ENCODE results near the gene MAL. TPM values are rescaled to one million over a fixed set of nuclear protein-coding genes. Genes with fewer than 3 reads are reported as not detected.

Gene MAL
- total RNA-seq, 1 experiment from 2014 or later: not detected

DNA sequence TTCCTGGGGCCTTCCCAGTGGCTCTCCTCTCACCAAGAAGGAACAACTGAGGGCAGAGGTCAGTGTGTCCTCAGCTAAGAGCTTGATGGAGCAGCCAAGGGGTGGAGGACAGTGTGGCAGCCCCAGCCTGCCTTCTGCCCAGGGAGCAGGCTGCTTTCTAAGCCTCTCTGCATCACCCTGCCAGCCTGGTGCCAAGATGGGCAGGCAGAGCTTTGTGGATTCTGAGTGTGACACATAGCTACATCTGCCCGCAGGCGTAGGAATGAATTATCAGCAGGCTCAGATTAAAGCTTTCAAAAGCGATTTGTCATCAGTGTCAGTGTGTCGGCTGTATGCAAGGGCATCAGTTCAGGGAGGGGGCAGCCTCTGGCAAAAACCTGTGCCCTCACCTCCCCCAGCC is 8.7 kb downstream of the MAL start:
- Histone ChIP-seq H3K4me3 (ENCODE audit: low read depth, low read length) (no peak overlapping the region), H3K27me3 (replicated peaks; ENCODE audit: control insufficient read depth, insufficient read depth, low read length) (no peaks in the 10 kb centered on the region), H3K4me1 (no peaks in the 10 kb centered on the region), H3K36me3 (ENCODE audit: control insufficient read depth, insufficient read depth, low read length) (no peaks in the 10 kb centered on the region), H3K9me3 (no peaks in the 10 kb centered on the region)
- H3K9me3 Mint-ChIP-seq (ENCODE audit: unreplicated experiment): peaks cover 33% of the 10 kb centered on the region
- no peak overlapping the region for H3K4me3 Mint-ChIP-seq (ENCODE audit: unreplicated experiment)
- BruUV-seq (replicated peaks): no TSS peak
- no peak overlapping the region for H3K27ac Mint-ChIP-seq (ENCODE audit: unreplicated experiment)
- peaks cover 6% of the 10 kb centered on the region for H3K27me3 Mint-ChIP-seq (ENCODE audit: insufficient read depth, unreplicated experiment)
- no peaks in the 10 kb centered on the region for H3K4me1 Mint-ChIP-seq (ENCODE audit: low read depth, unreplicated experiment)
- CTCF ChIA-PET: interaction anchor here (1.4 kb wide), 1 partner anchor 12 kb away, joined by 9 read pairs; no protein-coding TSS in a partner anchor
- TF ChIP-seq, protein P1, sequence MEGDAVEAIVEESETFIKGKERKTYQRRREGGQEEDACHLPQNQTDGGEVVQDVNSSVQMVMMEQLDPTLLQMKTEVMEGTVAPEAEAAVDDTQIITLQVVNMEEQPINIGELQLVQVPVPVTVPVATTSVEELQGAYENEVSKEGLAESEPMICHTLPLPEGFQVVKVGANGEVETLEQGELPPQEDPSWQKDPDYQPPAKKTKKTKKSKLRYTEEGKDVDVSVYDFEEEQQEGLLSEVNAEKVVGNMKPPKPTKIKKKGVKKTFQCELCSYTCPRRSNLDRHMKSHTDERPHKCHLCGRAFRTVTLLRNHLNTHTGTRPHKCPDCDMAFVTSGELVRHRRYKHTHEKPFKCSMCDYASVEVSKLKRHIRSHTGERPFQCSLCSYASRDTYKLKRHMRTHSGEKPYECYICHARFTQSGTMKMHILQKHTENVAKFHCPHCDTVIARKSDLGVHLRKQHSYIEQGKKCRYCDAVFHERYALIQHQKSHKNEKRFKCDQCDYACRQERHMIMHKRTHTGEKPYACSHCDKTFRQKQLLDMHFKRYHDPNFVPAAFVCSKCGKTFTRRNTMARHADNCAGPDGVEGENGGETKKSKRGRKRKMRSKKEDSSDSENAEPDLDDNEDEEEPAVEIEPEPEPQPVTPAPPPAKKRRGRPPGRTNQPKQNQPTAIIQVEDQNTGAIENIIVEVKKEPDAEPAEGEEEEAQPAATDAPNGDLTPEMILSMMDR (IDR thresholded peaks at IDR 0.05; ENCODE audit: insufficient read depth in 1 of 2, low read depth in 1 of 2, low read length in 1 of 2, severe bottlenecking in 1 of 2, unreplicated experiment in 1 of 2): no peak
- intact Hi-C loops (cut with micrococcal nuclease; ENCODE audit: unreplicated experiment): no loop called here
- no peak for DNase-seq
- POLR2A ChIA-PET: no interaction called here
- no peaks in the 10 kb centered on the region for H3K36me3 Mint-ChIP-seq (ENCODE audit: insufficient read depth, unreplicated experiment)

- no peak overlapping the region for H3K27ac Mint-ChIP-seq (ENCODE audit: unreplicated experiment)
- no peak for DNase-seq
- H3K4me3 Mint-ChIP-seq (ENCODE audit: unreplicated experiment): no peak overlapping the region
- H3K27me3 Mint-ChIP-seq (ENCODE audit: insufficient read depth, unreplicated experiment): peaks cover 6% of the 10 kb centered on the region
- no TSS peak for BruUV-seq (replicated peaks)
- H3K4me1 Mint-ChIP-seq (ENCODE audit: low read depth, unreplicated experiment): no peaks in the 10 kb centered on the region
- Histone ChIP-seq H3K36me3 (ENCODE audit: control insufficient read depth, insufficient read depth, low read length) (no peaks in the 10 kb centered on the region), H3K27me3 (replicated peaks; ENCODE audit: control insufficient read depth, insufficient read depth, low read length) (no peaks in the 10 kb centered on the region), H3K4me1 (no peaks in the 10 kb centered on the region), H3K9me3 (no peaks in the 10 kb centered on the region), H3K4me3 (ENCODE audit: low read depth, low read length) (no peak overlapping the region)
- peaks cover 39% of the 10 kb centered on the region for H3K9me3 Mint-ChIP-seq (ENCODE audit: unreplicated experiment)
- ChIA-PET POLR2A (no interaction called here), CTCF (interaction anchor here (1.4 kb wide), 1 partner anchor 12 kb away, joined by 9 read pairs; no protein-coding TSS in a partner anchor)
- TF ChIP-seq, protein P1 (IDR thresholded peaks at IDR 0.05; ENCODE audit: insufficient read depth in 1 of 2, low read depth in 1 of 2, low read length in 1 of 2, severe bottlenecking in 1 of 2, unreplicated experiment in 1 of 2): no peak
- intact Hi-C loops (cut with micrococcal nuclease; ENCODE audit: unreplicated experiment): no loop called here
- no peaks in the 10 kb centered on the region for H3K36me3 Mint-ChIP-seq (ENCODE audit: insufficient read depth, unreplicated experiment)
Measured at GRCh38 chr2:95034818-95035217, 9.3 kb downstream of the MAL start.

GRCh38 chr2:95036596-95037383 is 11.3 kb downstream of the MAL start:
- TF ChIP-seq, protein P1 (IDR thresholded peaks at IDR 0.05; ENCODE audit: insufficient read depth in 1 of 2, low read depth in 1 of 2, low read length in 1 of 2, severe bottlenecking in 1 of 2, unreplicated experiment in 1 of 2): no peak
- Mint-ChIP-seq H3K4me1 (ENCODE audit: low read depth, unreplicated experiment) (no peaks in the 10 kb centered on the region), H3K9me3 (ENCODE audit: unreplicated experiment) (peaks cover 44% of the 10 kb centered on the region), H3K27ac (ENCODE audit: unreplicated experiment) (no peak overlapping the region), H3K27me3 (ENCODE audit: insufficient read depth, unreplicated experiment) (peaks cover 6% of the 10 kb centered on the region), H3K4me3 (ENCODE audit: unreplicated experiment) (no peak overlapping the region), H3K36me3 (ENCODE audit: insufficient read depth, unreplicated experiment) (no peaks in the 10 kb centered on the region)
- no peaks in the 10 kb centered on the region for H3K36me3 ChIP-seq (ENCODE audit: control insufficient read depth, insufficient read depth, low read length)
- intact Hi-C loops (cut with micrococcal nuclease; ENCODE audit: unreplicated experiment): no loop called here
- H3K27me3 ChIP-seq (replicated peaks; ENCODE audit: control insufficient read depth, insufficient read depth, low read length): no peaks in the 10 kb centered on the region
- no peak for DNase-seq
- ChIA-PET POLR2A (no interaction called here), CTCF (no interaction called here)
- H3K4me1 ChIP-seq: no peaks in the 10 kb centered on the region
- no peaks in the 10 kb centered on the region for H3K9me3 ChIP-seq
- BruUV-seq (replicated peaks): no TSS peak
- no peak overlapping the region for H3K4me3 ChIP-seq (ENCODE audit: low read depth, low read length)

Measured in Caco-2 (cell line).